Right atrium auricular region (tissue), 2 donors: ENCODE results near the gene TCAIM. TPM values are rescaled to one million over a fixed set of nuclear protein-coding genes. Genes with fewer than 3 reads are reported as not detected.

ENCODE experiments used
- DNase-seq: peaks from one replicate; pipeline ENCODE4 v3.0.0-alpha.2; 2019; ENCODE audit warnings: low spot score
- H3K27ac ChIP-seq, 2 donors: fragments of 200-600 bp; sonication (generic); 1 replicate in 1 of 2; 2 replicates in 1 of 2; pipeline ENCODE4 v1.5.1; 2016 to 2019
- H3K27me3 ChIP-seq, 2 donors: fragments of 200-600 bp; sonication (generic); one replicate each; pipeline versions ENCODE4 v1.5.1 to v1.6.0; 2017 to 2019
- H3K36me3 ChIP-seq: fragments of 200-600 bp; sonication (generic); one replicate; pipeline ENCODE4 v1.5.1; 2016
- H3K4me1 ChIP-seq, 2 donors: fragments of 200-600 bp; sonication (generic); one replicate each; pipeline versions ENCODE4 v1.5.1 to v1.6.0; 2017 to 2019
- H3K4me3 ChIP-seq, 2 donors: fragments of 200-600 bp; sonication (generic); 1 replicate in 1 of 2; 2 replicates in 1 of 2; pipeline ENCODE4 v1.5.1; 2017 to 2019; ENCODE audit warnings: mild to moderate bottlenecking in 1 of 2, moderate library complexity in 1 of 2
- H3K9me3 ChIP-seq, 2 donors: fragments of 200-600 bp; sonication (generic); one replicate each; pipeline ENCODE4 v1.5.1; 2019
- CTCF ChIP-seq, 2 donors: fragments of 200-600 bp; sonication (generic); IDR thresholded peaks; one replicate each; pipeline ENCODE4 v1.5.1; 2019; ENCODE audit warnings: antibody characterized with exemption in 2 of 2
- total RNA-seq, 2 donors: library from RNA; depleted of rRNA; stranded (reverse); fragments of >200 nt; gene quantifications; one replicate each; pipeline ENCODE4 v1.1.0, GENCODE V29; 2016

Gene TCAIM
- total RNA-seq, 2 donors from 2014 or later, result 18.8 to 37.6 TPM

- H3K4me3 ChIP-seq, result no peak overlapping the region
- no peaks in the 10 kb centered on the region for H3K4me1 ChIP-seq
- no peak for TF ChIP-seq CTCF (IDR thresholded peaks at IDR 0.05)
- no peaks in the 10 kb centered on the region for H3K9me3 ChIP-seq
- H3K36me3 ChIP-seq, result no peaks in the 10 kb centered on the region
- DNase-seq, result no peak
- no peak overlapping the region for H3K27ac ChIP-seq
- no peaks in the 10 kb centered on the region for H3K27me3 ChIP-seq
Measured at GRCh38 chr3:44326019-44326418, 12.5 kb upstream of the TCAIM start.

DNA sequence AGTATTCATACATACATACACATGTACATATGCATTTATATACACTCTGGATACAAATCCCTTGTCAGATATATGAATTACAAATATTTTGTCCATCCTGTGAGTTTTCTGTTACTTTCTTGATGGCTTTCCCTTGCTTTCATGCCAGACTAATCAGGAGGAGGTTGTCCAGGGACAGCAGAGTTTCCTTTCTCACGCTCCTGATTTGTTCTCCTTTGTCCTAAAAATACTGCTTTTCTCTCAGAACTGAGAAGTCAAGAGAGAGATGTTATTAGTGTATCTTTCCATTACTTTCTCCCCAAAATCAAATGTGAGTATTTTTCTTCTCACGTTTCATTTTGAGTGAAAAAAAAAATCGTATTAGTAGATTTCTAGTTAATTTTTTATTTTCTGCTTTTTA, 12.1 kb upstream of the TCAIM start:
- H3K9me3 ChIP-seq, result no peaks in the 10 kb centered on the region
- DNase-seq, result no peak
- H3K27me3 ChIP-seq, result no peaks in the 10 kb centered on the region
- H3K4me1 ChIP-seq, result no peaks in the 10 kb centered on the region
- TF ChIP-seq CTCF (IDR thresholded peaks at IDR 0.05), result no peak
- no peak overlapping the region for H3K27ac ChIP-seq
- no peaks in the 10 kb centered on the region for H3K36me3 ChIP-seq
- no peak overlapping the region for H3K4me3 ChIP-seq

DNA sequence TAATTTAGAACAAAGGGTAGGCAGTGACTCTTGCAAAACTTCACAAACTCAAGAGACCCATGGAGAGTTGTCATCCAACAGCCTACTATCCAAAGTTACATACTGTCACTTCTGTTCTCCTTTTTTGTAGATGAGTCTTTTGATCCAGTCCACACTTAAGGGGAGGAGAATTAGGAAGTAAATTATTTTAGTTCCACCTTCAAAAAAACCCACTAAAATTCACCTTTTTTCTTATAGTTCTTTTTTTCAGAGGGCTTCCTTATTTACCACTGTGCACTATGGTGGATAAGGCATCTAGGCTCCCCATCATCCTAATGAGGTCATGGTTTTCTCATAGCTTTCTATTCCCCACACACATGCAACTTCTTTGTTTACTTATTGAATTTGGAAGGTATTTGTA, 8.6 kb upstream of the TCAIM start:
- Histone ChIP-seq H3K27me3 (no peaks in the 10 kb centered on the region), H3K27ac (no peak overlapping the region), H3K4me3 (no peak overlapping the region), H3K4me1 (no peaks in the 10 kb centered on the region), H3K36me3 (no peaks in the 10 kb centered on the region), H3K9me3 (no peaks in the 10 kb centered on the region)
- no peak for TF ChIP-seq CTCF (IDR thresholded peaks at IDR 0.05)
- DNase-seq, result no peak

GRCh38 chr3:44330444-44330843, 8.1 kb upstream of the TCAIM start:
- DNase-seq, result no peak
- Histone ChIP-seq H3K36me3 (no peaks in the 10 kb centered on the region), H3K4me3 (no peak overlapping the region), H3K4me1 (no peaks in the 10 kb centered on the region), H3K27me3 (no peaks in the 10 kb centered on the region), H3K27ac (no peak overlapping the region), H3K9me3 (no peaks in the 10 kb centered on the region)
- TF ChIP-seq CTCF (IDR thresholded peaks at IDR 0.05), result no peak

- no peak for DNase-seq
- no peak overlapping the region for H3K4me3 ChIP-seq
- H3K4me1 ChIP-seq, result peaks cover 0 to 9% of the 10 kb centered on the region in 2 donors
- TF ChIP-seq CTCF (IDR thresholded peaks at IDR 0.05), result no peak
- H3K9me3 ChIP-seq, result no peaks in the 10 kb centered on the region
- H3K27me3 ChIP-seq, result no peaks in the 10 kb centered on the region
- H3K36me3 ChIP-seq, result no peaks in the 10 kb centered on the region
- H3K27ac ChIP-seq, result no peak overlapping the region
Measured at GRCh38 chr3:44334326-44334725, 4.2 kb upstream of the TCAIM start.

GRCh38 chr3:44337248-44337785, 1.2 kb upstream of the TCAIM start:
- Histone ChIP-seq H3K4me3 (peak overlapping the region; percentile 65 to 76), H3K9me3 (no peaks in the 10 kb centered on the region), H3K36me3 (no peaks in the 10 kb centered on the region), H3K4me1 (peaks cover 0 to 31% of the 10 kb centered on the region in 2 donors), H3K27ac (peak overlapping the region; percentile 97 to 99), H3K27me3 (no peaks in the 10 kb centered on the region)
- no peak for DNase-seq
- TF ChIP-seq CTCF (IDR thresholded peaks at IDR 0.05), result no peak
